HG03095 (cell line): ENCODE measurements around the gene IGHMBP2.

Experiments
- ATAC-seq: cut with Tn5 transposase; IDR thresholded peaks from one replicate; pipeline ENCODE4 v1.9.1; 2021; ENCODE audit warnings: moderate library complexity; ENCODE audit not compliant: unreplicated experiment

IGHMBP2 gene

DNA sequence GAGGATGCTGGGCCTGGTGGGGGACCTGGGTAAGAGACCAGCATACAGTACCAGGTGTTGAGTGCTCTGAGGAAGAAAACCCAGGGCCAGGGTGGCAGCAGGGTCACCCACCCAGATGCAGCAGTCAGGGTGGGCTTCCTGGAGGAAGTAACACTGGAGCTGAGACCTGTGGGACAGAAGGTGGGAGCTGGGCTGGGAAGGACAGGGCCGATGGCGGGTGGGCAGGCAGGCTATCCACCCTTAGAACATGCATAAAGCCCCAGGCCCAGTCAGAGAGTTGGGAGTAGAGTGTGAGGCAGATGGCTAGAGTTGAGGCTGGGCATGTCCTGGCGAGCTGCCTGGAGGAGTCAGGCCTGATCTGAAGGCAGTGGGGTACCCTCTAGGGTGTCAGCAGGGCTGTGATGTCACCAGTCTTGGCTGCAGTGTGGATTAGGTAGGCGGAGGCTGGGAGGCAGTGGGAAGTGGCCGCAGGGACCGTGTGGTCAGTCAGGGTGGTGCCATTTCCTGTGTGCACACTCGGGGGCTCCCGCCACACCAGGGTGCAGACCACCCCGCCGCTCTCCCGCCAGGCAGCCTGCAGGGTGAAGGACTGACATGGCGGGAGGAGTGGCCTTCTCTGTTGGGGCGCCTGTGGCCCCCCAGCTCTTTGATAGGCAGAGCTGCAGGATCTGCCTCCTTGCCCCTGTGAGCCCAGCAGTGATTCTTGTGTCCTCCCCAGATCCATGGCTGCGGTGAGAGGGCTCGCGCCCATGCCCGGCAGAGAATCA, 35.3 kb downstream of the IGHMBP2 start:
- no peak for ATAC-seq

DNA sequence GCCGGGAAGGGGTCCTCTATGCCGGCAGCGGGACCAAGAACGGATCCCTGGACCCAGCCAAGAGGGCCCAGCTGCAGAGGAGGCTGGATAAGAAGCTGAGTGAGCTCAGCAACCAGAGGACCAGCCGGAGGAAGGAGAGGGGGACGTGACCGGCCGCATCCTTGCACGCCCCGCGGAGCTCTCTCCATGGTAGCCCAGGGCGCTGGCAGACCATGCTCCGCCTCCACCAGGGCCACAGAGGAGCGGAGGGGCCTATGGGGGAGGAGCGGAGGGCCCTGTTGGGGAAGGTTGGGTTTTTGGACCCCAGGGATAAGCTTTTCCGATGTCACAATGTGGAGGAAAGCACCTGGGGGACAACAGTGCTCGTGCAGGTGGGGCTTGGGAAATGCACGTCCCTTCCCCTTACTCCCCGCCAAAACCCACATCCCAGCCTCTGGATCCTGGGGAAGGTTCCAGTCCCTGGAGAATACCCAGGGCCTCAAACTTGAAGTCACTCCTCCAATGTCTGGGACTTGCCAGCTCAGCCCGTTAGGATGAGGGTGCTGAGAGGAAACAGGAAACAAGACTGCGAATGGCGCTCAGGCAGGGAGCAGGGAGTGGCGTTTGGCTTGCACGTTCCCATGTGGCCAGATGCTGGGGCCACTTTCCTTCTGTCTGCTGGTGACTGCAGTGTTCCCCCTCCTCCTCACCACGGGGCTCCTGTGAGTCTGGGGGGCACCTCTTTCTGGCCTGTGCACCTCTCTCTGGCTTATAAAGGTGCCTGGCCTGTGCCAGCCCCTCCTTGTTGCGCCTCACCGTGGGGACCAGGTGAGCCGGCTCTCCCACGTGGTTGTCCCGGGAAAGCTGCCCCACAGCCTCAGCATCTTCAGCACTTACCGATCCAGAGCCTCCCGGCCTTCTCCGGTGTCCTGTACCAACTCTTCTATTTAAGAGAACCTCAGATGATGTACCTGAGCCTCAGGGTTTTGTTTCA, 36.2 kb downstream of the IGHMBP2 start:
- ATAC-seq = no peak

GRCh38 chr11:68940651-68941323, 37.1 kb downstream of the IGHMBP2 start:
- no peak for ATAC-seq

DNA sequence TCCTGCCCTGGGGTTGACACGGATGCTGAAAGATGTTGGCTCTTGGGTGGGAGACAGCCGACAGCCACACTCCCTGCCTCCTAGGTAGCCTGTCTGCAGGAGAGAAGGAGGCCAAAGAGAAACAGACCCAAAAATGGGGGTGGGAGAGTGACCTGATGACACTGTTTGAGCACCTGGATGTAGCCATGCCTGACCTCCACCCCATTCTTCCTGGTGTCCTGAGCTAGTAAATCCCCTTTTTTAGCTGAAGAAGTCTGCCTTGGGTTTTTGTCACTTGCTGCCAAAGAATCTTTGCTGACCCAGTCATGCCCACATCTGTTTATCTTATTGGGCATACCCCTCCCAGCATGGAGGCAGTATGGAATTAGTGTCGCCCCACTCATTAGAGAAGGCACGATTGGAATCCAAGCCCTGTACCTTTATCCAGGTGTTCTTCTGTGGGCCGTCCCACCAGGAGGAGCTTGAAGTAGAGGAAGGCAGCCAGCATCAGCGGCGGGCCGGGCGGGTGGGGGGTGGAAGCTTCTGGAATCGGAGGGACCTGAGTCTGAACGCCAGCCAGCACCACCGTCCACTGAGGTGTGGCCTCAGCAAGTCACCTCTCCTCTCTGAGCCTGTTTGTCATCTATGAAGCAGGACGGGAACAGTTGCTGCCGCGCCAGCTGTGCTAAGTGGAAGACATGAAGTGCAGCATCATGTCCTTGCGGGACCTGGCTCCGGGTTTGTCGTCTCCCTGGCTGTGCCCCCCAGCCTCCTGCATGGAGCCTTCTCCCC, 37.8 kb downstream of the IGHMBP2 start:
- ATAC-seq = no peak

- ATAC-seq = no peak
These were observed 38.5 kb downstream of the IGHMBP2 start for GRCh38 chr11:68942095-68942620.

- ATAC-seq = no peak
These were observed 39.1 kb downstream of the IGHMBP2 start for GRCh38 chr11:68942751-68943271.

DNA sequence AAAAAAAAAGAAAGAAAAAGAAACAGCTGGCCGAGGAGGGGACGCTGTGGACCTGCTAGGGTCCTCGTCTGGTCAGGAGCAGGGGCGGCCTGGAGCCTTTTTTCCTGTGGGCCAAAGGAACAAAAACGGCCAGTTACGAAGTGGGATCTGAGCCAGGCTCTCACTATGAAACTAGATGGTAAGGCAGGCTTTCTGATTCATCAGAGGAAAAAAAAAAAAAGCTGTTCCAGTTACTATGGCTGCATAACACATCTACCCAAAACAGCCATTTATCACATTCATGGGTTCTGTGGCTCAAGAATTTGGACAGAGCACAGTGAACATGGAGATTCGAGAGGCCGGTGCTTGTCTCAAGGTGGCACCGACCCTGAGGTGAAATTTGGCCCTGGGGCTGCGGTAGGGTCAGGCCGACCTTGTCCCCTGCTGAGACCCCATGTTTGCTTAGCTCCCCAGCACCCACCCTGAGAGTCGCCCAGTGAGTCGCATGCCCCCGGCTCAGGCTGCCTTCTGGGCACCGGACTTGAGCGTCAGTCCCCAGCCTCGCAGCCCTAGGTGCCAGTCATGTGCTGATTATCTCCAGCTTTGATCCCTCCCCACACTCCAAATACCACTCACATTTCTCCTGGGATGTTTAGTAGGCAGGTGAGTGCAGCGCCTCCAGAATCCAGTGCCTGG, 42.9 kb downstream of the IGHMBP2 start:
- no peak for ATAC-seq

DNA sequence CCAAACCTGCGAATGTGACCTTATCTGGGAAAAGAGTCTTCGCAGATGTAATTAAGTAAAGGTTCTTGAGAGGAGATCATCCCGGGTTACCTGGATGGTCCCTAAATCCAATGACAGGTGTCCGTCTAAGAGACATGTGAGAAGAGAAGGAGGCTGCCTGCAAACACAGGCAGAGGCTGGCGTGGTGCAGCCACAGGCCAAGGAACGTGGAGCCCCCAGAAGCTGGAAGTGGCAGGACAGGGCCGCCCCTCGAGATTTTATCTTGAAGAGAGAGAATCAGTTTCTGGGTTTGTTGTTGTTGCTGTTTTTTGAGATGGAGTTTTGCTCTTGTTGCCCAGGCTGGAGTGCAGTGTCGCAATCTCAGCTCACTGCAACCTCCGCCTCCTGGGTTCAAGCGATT, 43.5 kb downstream of the IGHMBP2 start:
- ATAC-seq = no peak

- ATAC-seq = no peak
These were observed 44.8 kb downstream of the IGHMBP2 start for GRCh38 chr11:68948496-68948895.

GRCh38 chr11:68948935-68949334, 45.2 kb downstream of the IGHMBP2 start:
- no peak for ATAC-seq

DNA sequence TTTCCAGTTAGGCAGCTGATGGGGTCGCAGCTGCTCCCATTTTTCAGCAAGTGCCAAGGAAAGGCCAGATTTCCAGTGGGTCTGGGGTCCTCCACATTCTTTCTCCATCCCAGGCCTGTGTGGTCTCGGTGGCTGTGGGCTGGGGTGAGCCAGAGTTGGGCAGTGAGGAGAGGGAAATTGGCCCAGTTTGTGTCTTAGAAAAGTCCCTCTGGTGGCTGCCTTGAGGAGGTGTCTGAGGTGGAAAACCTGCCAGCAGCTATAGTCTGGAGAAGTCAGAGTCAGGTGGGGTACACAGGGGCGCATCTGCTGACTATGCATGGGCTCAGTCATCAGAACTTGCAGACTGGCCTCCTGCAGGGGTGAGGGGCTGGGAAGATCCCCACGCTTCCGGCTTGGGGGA, 46.6 kb downstream of the IGHMBP2 start:
- ATAC-seq = no peak

DNA sequence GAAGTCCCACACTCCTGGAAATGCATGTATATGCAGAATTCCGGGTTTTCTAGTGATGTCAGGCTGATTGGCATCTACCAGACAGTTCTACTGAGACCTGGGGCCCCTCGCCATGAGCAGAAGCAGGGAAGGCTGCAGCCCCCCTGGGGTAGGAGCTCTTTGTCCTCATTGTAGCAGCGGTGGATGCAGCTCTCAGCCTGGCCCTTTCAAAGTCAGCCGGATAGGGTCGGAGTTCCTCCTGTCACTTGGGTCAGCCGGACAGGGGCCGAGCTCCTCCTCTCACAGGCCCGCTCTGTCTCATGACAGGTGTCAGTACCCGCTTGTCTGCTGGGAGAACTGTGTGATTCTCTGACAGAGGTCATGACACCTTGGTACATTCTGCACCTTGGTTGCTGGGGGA, 47.1 kb downstream of the IGHMBP2 start:
- no peak for ATAC-seq

DNA sequence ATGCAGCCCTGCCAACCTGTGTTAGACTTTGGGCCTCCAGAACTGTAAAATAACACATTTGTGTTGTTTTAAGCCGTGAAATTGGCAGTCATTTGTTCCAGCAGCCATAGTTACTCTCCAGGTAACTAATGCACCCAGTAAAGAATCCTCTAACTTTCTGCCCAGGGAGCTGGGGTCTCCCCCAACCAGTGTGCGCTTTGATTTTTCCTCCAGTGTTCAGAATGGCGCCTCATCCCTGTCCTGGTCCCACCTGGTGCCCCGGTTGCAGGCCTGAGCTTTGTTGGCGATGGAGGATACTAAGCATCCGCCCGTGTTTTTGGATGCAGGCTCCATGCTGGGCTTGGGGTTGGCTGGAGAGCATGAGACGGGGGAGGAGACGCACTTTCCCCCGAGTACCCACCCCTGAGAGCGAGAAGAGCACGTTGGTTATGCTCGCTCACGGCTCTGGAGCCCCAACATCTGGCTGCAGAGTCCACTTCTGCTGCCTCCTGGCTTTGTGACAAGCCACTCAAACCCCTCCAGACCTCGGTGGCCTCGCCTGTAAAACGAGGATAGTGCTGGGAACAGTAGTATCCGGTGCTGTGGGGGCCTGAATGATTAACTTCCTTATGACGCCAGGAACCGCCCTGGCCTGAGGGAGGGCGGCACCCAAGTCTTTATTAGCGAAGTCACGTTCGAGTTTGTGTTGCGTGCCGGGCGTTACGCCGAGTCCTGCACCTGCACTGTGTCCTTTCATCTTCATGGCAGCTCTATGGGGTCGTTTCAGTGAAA, 51.3 kb downstream of the IGHMBP2 start:
- ATAC-seq = no peak

DNA sequence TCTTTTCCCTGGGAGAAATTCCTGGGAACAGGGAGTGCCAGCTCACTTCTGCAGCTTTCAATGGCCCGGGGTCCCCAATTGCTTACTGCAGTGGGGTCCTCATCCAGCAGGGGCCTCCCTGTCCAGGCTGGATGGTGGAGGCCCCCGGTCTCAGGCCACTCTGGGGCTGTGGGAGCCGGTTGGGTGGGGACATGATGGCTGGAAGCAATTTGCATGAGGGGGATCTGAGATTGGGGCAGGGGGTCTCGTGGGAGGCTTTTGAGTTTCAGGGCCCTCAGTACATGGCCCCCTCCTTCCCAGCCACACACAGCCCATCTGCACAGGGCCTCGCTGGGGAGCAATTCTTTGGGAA, 51.9 kb downstream of the IGHMBP2 start:
- no peak for ATAC-seq

DNA sequence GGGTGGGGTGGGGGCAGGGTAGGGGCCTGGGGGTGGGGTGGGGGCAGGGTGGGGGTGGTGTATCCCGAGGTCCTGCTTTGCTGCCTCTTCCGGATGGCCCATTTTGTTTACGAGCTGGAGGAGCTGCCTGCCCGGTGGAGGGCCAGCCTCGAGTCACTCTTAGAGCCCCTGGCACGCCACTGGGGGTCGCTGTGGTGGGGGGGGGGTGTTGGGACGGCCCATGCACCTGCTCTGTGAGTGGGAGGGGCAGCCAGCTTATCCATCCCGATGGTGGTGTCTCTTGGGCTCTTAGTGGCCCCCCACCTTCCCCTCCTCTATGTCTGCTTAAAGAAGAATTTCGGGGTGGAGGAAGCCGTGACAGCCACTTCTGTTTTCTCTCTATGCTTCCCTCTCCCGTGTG, 52.5 kb downstream of the IGHMBP2 start:
- no peak for ATAC-seq

GRCh38 chr11:68956547-68957254, 53.0 kb downstream of the IGHMBP2 start:
- no peak for ATAC-seq

- ATAC-seq = no peak
These were observed 54.5 kb downstream of the IGHMBP2 start for GRCh38 chr11:68958211-68958610.
